ENCODE measurements around the gene PARVB.

- TF ChIP-seq CTCF (IDR thresholded peaks at IDR 0.05; ENCODE audit: low read depth, low read length): no peak
- TF ChIP-seq EZH2phosphoT487 (IDR thresholded peaks at IDR 0.05; ENCODE audit: low read depth): no peak
Observed at GRCh38 chr22:44088976-44089570, 65.0 kb downstream of the PARVB start.
